Parathyroid adenoma (tissue), 2 donors: ENCODE measurements around the gene TTLL13.

ENCODE experiments used
- H2AFZ ChIP-seq: fragments of 300-600 bp; sonication (generic); one replicate; pipeline ENCODE4 v1.7.0; 2017; ENCODE audit warnings: antibody characterized with exemption, mild to moderate bottlenecking
- H3K27ac ChIP-seq: fragments of 300-600 bp; sonication (generic); one replicate; pipeline ENCODE4 v1.7.0; 2017
- H3K27me3 ChIP-seq: fragments of 300-600 bp; sonication (generic); one replicate; pipeline ENCODE4 v1.7.0; 2017; ENCODE audit warnings: low read length; ENCODE audit not compliant: control insufficient read depth, insufficient read depth
- H3K36me3 ChIP-seq: fragments of 300-600 bp; sonication (generic); one replicate; pipeline ENCODE4 v1.7.0; 2017; ENCODE audit warnings: low read length; ENCODE audit not compliant: control insufficient read depth, insufficient read depth
- H3K4me1 ChIP-seq: fragments of 300-600 bp; sonication (generic); one replicate; pipeline ENCODE4 v1.7.0; 2017; ENCODE audit warnings: control low read depth
- H3K4me2 ChIP-seq: fragments of 300-600 bp; sonication (generic); one replicate; pipeline ENCODE4 v1.7.0; 2017; ENCODE audit warnings: low read length
- H3K4me3 ChIP-seq: fragments of 300-600 bp; sonication (generic); one replicate; pipeline ENCODE4 v1.7.0; 2017; ENCODE audit warnings: low read depth, low read length
- H3K79me2 ChIP-seq: fragments of 300-600 bp; sonication (generic); one replicate; pipeline ENCODE4 v1.7.0; 2017; ENCODE audit warnings: control low read depth
- H3K9ac ChIP-seq: fragments of 300-600 bp; sonication (generic); one replicate; pipeline ENCODE4 v1.7.0; 2017; ENCODE audit warnings: mild to moderate bottlenecking
- H3K9me3 ChIP-seq: fragments of 300-600 bp; sonication (generic); one replicate; pipeline ENCODE4 v1.7.0; 2017; ENCODE audit warnings: low read length; ENCODE audit not compliant: control insufficient read depth
- TF ChIP-seq, protein P1 (sequence below): fragments of 300-600 bp; sonication (generic); IDR thresholded peaks from one replicate; pipeline ENCODE4 v1.7.0; 2017; ENCODE audit warnings: antibody characterized with exemption, mild to moderate bottlenecking
- donor health status: primary hyperparathyroidism.

The TTLL13 gene

DNA sequence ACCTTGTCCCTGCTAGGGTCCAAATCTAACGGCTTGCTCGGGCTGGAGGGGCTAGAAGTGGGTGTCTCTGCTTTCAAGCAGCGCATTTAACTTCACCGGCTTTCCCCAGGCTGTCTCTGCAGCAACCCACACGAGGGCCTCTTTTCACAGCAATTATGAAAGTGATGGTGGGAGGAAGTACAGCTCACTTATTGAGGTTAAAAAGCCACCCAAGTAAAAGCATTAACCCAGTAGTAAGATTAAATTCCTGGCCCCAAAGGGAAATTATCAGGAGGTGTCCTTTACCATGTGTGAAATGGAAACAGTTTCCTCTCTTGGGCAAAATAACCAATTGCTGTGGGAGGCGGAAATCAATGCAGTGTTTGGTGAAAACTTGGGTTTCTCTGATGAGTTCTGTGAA lies 57.2 kb downstream of the TTLL13 start:
- Histone ChIP-seq H3K9me3 (no peaks in the 10 kb centered on the region), H3K9ac (no peak overlapping the region), H3K27me3 (no peaks in the 10 kb centered on the region), H3K79me2 (no peaks in the 10 kb centered on the region), H3K4me2 (no peak overlapping the region), H3K4me1 (no peaks in the 10 kb centered on the region), H3K27ac (no peak overlapping the region), H3K36me3 (no peaks in the 10 kb centered on the region), H2AFZ (no peak overlapping the region), H3K4me3 (no peak overlapping the region)
- TF ChIP-seq, protein P1, sequence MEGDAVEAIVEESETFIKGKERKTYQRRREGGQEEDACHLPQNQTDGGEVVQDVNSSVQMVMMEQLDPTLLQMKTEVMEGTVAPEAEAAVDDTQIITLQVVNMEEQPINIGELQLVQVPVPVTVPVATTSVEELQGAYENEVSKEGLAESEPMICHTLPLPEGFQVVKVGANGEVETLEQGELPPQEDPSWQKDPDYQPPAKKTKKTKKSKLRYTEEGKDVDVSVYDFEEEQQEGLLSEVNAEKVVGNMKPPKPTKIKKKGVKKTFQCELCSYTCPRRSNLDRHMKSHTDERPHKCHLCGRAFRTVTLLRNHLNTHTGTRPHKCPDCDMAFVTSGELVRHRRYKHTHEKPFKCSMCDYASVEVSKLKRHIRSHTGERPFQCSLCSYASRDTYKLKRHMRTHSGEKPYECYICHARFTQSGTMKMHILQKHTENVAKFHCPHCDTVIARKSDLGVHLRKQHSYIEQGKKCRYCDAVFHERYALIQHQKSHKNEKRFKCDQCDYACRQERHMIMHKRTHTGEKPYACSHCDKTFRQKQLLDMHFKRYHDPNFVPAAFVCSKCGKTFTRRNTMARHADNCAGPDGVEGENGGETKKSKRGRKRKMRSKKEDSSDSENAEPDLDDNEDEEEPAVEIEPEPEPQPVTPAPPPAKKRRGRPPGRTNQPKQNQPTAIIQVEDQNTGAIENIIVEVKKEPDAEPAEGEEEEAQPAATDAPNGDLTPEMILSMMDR = no peak

DNA sequence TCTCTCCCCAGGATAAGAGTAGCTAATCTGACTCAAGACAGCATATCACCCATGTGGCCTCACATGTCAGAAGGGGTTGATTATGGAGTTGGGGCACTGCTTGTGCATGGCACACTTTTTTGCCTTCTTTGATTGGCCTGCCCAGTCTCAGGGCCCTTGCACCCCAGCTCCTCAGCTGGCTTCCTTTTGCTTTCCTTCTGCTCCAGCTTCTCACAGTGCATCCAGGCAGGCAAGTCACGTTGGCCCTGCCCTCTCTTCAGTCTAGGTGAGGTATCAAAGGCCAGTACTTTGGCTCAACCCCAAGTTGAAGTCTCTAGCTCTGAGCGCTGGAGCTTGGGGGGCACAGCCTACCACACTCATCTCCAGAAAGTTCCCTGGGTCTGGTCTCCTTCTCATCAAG lies 58.3 kb downstream of the TTLL13 start:
- Histone ChIP-seq H3K79me2 (no peaks in the 10 kb centered on the region), H3K27me3 (no peaks in the 10 kb centered on the region), H3K36me3 (no peaks in the 10 kb centered on the region), H3K4me2 (no peak overlapping the region), H3K9ac (no peak overlapping the region), H3K27ac (no peak overlapping the region), H2AFZ (no peak overlapping the region), H3K4me1 (no peaks in the 10 kb centered on the region), H3K9me3 (no peaks in the 10 kb centered on the region), H3K4me3 (no peak overlapping the region)
- TF ChIP-seq, protein P1 = no peak

DNA sequence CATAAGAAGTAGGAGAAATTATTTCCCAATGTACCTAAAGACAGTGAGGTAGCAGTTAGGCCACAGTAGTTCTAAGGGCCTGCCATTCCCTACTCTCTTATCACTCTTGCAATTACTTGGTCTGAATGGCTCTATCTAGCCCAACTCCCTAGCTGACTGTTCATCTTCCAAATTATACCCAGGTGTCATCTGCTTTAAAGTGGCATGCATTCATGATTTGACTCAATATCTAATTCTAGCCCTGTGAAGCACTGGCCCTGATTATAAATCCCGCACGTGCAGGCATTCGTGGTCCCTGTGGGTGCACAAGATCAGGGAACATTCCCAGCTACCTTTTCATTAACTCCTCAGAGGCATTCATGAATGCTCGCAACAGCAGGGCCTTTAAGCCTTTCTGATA lies 59.7 kb downstream of the TTLL13 start:
- H3K4me2 ChIP-seq = no peak overlapping the region
- no peak overlapping the region for H2AFZ ChIP-seq
- H3K4me1 ChIP-seq = no peaks in the 10 kb centered on the region
- H3K4me3 ChIP-seq = no peak overlapping the region
- H3K79me2 ChIP-seq = no peaks in the 10 kb centered on the region
- no peak overlapping the region for H3K27ac ChIP-seq
- H3K9me3 ChIP-seq = no peaks in the 10 kb centered on the region
- H3K27me3 ChIP-seq = no peaks in the 10 kb centered on the region
- TF ChIP-seq, protein P1 = no peak
- H3K9ac ChIP-seq = no peak overlapping the region
- H3K36me3 ChIP-seq = no peaks in the 10 kb centered on the region
